ENCODE results near the gene ATF4.
A peak's percentile ranks its signal among the peaks of the same experiment; 100 is the strongest.
"Not testable (repeated sequence)": the region's sequence is repeated elsewhere in the genome, so short reads cannot be mapped to it uniquely, and the experiment has no call there.

The ATF4 gene

GRCh38 chr22:39504071-39504470 is 16.3 kb upstream of the ATF4 start:
- no peak for ATAC-seq (replicated peaks; ENCODE audit: extremely low read depth, poor library complexity, severe bottlenecking)
- Mint-ChIP-seq H3K27me3 (no peaks in the 10 kb centered on the region), H3K4me3 (peak overlapping the region; percentile 88), H3K27ac (ENCODE audit: low read depth) (no peak overlapping the region), H3K4me1 (peaks cover 63% of the 10 kb centered on the region), H3K9me3 (no peaks in the 10 kb centered on the region), H3K36me3 (ENCODE audit: insufficient read depth) (peaks cover 48% of the 10 kb centered on the region)
- no peak for DNase-seq (ENCODE audit: low spot score in 2 of 2)

GRCh38 chr22:39507021-39507420 is 13.3 kb upstream of the ATF4 start:
- not testable (repeated sequence) for H3K9me3 Mint-ChIP-seq; DNase-seq (ENCODE audit: low spot score in 2 of 2); H3K4me3 Mint-ChIP-seq; H3K27ac Mint-ChIP-seq (ENCODE audit: low read depth); ATAC-seq (replicated peaks; ENCODE audit: extremely low read depth, poor library complexity, severe bottlenecking); H3K27me3 Mint-ChIP-seq
- peaks cover 52% of the 10 kb centered on the region for H3K36me3 Mint-ChIP-seq (ENCODE audit: insufficient read depth)
- H3K4me1 Mint-ChIP-seq = peaks cover 62% of the 10 kb centered on the region

GRCh38 chr22:39508393-39508792 is 12.0 kb upstream of the ATF4 start:
- H3K9me3 Mint-ChIP-seq = no peaks in the 10 kb centered on the region
- no peak overlapping the region for H3K27ac Mint-ChIP-seq (ENCODE audit: low read depth)

GRCh38 chr22:39510529-39511149 is 9.7 kb upstream of the ATF4 start:
- H3K4me1 Mint-ChIP-seq = peaks cover 44% of the 10 kb centered on the region
- no peak for ATAC-seq (replicated peaks; ENCODE audit: extremely low read depth, poor library complexity, severe bottlenecking)
- DNase-seq (ENCODE audit: low spot score in 2 of 2) = no peak
- H3K27ac Mint-ChIP-seq (ENCODE audit: low read depth) = no peak overlapping the region
- peaks cover 57% of the 10 kb centered on the region for H3K36me3 Mint-ChIP-seq (ENCODE audit: insufficient read depth)
- H3K27me3 Mint-ChIP-seq = no peaks in the 10 kb centered on the region
- no peak overlapping the region for H3K4me3 Mint-ChIP-seq
- H3K9me3 Mint-ChIP-seq = no peaks in the 10 kb centered on the region

More at GRCh38 chr22:39508393-39508792, 12.0 kb upstream of the ATF4 start:
- H3K4me1 Mint-ChIP-seq = peaks cover 51% of the 10 kb centered on the region
- no peaks in the 10 kb centered on the region for H3K27me3 Mint-ChIP-seq
- ATAC-seq (replicated peaks; ENCODE audit: extremely low read depth, poor library complexity, severe bottlenecking) (no peak), DNase-seq (ENCODE audit: low spot score in 2 of 2) (no peak)
- H3K36me3 Mint-ChIP-seq (ENCODE audit: insufficient read depth) = peaks cover 62% of the 10 kb centered on the region
- H3K4me3 Mint-ChIP-seq = no peak overlapping the region

GRCh38 chr22:39511226-39511625 is 9.1 kb upstream of the ATF4 start:
- no peaks in the 10 kb centered on the region for H3K27me3 Mint-ChIP-seq
- H3K4me3 Mint-ChIP-seq = no peak overlapping the region
- H3K4me1 Mint-ChIP-seq = peaks cover 41% of the 10 kb centered on the region
- H3K9me3 Mint-ChIP-seq = no peaks in the 10 kb centered on the region
- ATAC-seq (replicated peaks; ENCODE audit: extremely low read depth, poor library complexity, severe bottlenecking) (no peak), DNase-seq (ENCODE audit: low spot score in 2 of 2) (no peak)
- peaks cover 54% of the 10 kb centered on the region for H3K36me3 Mint-ChIP-seq (ENCODE audit: insufficient read depth)
- no peak overlapping the region for H3K27ac Mint-ChIP-seq (ENCODE audit: low read depth)

GRCh38 chr22:39512026-39512425 is 8.3 kb upstream of the ATF4 start:
- H3K9me3 Mint-ChIP-seq = no peaks in the 10 kb centered on the region
- ATAC-seq (replicated peaks; ENCODE audit: extremely low read depth, poor library complexity, severe bottlenecking) (no peak), DNase-seq (ENCODE audit: low spot score in 2 of 2) (no peak)
- H3K27me3 Mint-ChIP-seq = no peaks in the 10 kb centered on the region
- H3K27ac Mint-ChIP-seq (ENCODE audit: low read depth) = no peak overlapping the region
- H3K4me3 Mint-ChIP-seq = no peak overlapping the region
- peaks cover 34% of the 10 kb centered on the region for H3K4me1 Mint-ChIP-seq
- H3K36me3 Mint-ChIP-seq (ENCODE audit: insufficient read depth) = peaks cover 46% of the 10 kb centered on the region

GRCh38 chr22:39513791-39514190 is 6.6 kb upstream of the ATF4 start:
- H3K27me3 Mint-ChIP-seq = no peaks in the 10 kb centered on the region
- DNase-seq (ENCODE audit: low spot score in 2 of 2) (no peak), ATAC-seq (replicated peaks; ENCODE audit: extremely low read depth, poor library complexity, severe bottlenecking) (no peak)
- H3K4me1 Mint-ChIP-seq = peaks cover 25% of the 10 kb centered on the region
- H3K4me3 Mint-ChIP-seq = no peak overlapping the region
- no peak overlapping the region for H3K27ac Mint-ChIP-seq (ENCODE audit: low read depth)
- no peaks in the 10 kb centered on the region for H3K9me3 Mint-ChIP-seq
- peaks cover 37% of the 10 kb centered on the region for H3K36me3 Mint-ChIP-seq (ENCODE audit: insufficient read depth)

GRCh38 chr22:39514373-39514973 is 5.9 kb upstream of the ATF4 start:
- no peaks in the 10 kb centered on the region for H3K27me3 Mint-ChIP-seq
- H3K4me3 Mint-ChIP-seq = no peak overlapping the region
- no peak overlapping the region for H3K27ac Mint-ChIP-seq (ENCODE audit: low read depth)
- DNase-seq (ENCODE audit: low spot score in 2 of 2) = no peak
- no peak for ATAC-seq (replicated peaks; ENCODE audit: extremely low read depth, poor library complexity, severe bottlenecking)
- H3K4me1 Mint-ChIP-seq = peaks cover 18% of the 10 kb centered on the region
- H3K9me3 Mint-ChIP-seq = no peaks in the 10 kb centered on the region
- peaks cover 35% of the 10 kb centered on the region for H3K36me3 Mint-ChIP-seq (ENCODE audit: insufficient read depth)

GRCh38 chr22:39515266-39516050 is 4.9 kb upstream of the ATF4 start:
- DNase-seq (ENCODE audit: low spot score in 2 of 2) (no peak), ATAC-seq (replicated peaks; ENCODE audit: extremely low read depth, poor library complexity, severe bottlenecking) (no peak)
- Mint-ChIP-seq H3K36me3 (ENCODE audit: insufficient read depth) (peaks cover 40% of the 10 kb centered on the region), H3K27ac (ENCODE audit: low read depth) (no peak overlapping the region), H3K9me3 (no peaks in the 10 kb centered on the region), H3K4me3 (no peak overlapping the region), H3K4me1 (peaks cover 14% of the 10 kb centered on the region), H3K27me3 (no peaks in the 10 kb centered on the region)

GRCh38 chr22:39517470-39517869 is 2.9 kb upstream of the ATF4 start:
- DNase-seq (ENCODE audit: low spot score in 2 of 2) (no peak), ATAC-seq (replicated peaks; ENCODE audit: extremely low read depth, poor library complexity, severe bottlenecking) (no peak)
- Mint-ChIP-seq H3K4me1 (peaks cover 23% of the 10 kb centered on the region), H3K27ac (ENCODE audit: low read depth) (no peak overlapping the region), H3K27me3 (no peaks in the 10 kb centered on the region), H3K36me3 (ENCODE audit: insufficient read depth) (peaks cover 54% of the 10 kb centered on the region), H3K9me3 (no peaks in the 10 kb centered on the region), H3K4me3 (no peak overlapping the region)

- Mint-ChIP-seq H3K27me3 (no peaks in the 10 kb centered on the region), H3K27ac (ENCODE audit: low read depth) (no peak overlapping the region), H3K9me3 (no peaks in the 10 kb centered on the region), H3K4me3 (peak overlapping the region; percentile 90), H3K36me3 (ENCODE audit: insufficient read depth) (peaks cover 56% of the 10 kb centered on the region), H3K4me1 (peaks cover 31% of the 10 kb centered on the region)
- DNase-seq (ENCODE audit: low spot score in 2 of 2) (no peak), ATAC-seq (replicated peaks; ENCODE audit: extremely low read depth, poor library complexity, severe bottlenecking) (no peak)
These were observed 2.1 kb upstream of the ATF4 start for GRCh38 chr22:39518144-39518786.

- Mint-ChIP-seq H3K36me3 (ENCODE audit: insufficient read depth) (peaks cover 58% of the 10 kb centered on the region), H3K27me3 (no peaks in the 10 kb centered on the region), H3K4me3 (peak overlapping the region; percentile 90), H3K9me3 (no peaks in the 10 kb centered on the region), H3K27ac (ENCODE audit: low read depth) (peak overlapping the region; percentile 98), H3K4me1 (peaks cover 34% of the 10 kb centered on the region)
- ATAC-seq (replicated peaks; ENCODE audit: extremely low read depth, poor library complexity, severe bottlenecking) (peak; percentile 1), DNase-seq (ENCODE audit: low spot score in 2 of 2) (no peak)
These were observed 1.2 kb upstream of the ATF4 start for GRCh38 chr22:39518996-39519680.
